Left hindlimb (tissue), 1 donor: ENCODE data around the gene ELFN2.

ENCODE experiments used
- DNase-seq: peaks from one replicate; pipeline ENCODE4 v3.0.0-alpha.2; 2018

ELFN2 gene

GRCh38 chr22:37379722-37380121 is 47.6 kb downstream of the ELFN2 start:
- no peak for DNase-seq

- no peak for DNase-seq
Measured at GRCh38 chr22:37379085-37379484, 48.2 kb downstream of the ELFN2 start.

DNA sequence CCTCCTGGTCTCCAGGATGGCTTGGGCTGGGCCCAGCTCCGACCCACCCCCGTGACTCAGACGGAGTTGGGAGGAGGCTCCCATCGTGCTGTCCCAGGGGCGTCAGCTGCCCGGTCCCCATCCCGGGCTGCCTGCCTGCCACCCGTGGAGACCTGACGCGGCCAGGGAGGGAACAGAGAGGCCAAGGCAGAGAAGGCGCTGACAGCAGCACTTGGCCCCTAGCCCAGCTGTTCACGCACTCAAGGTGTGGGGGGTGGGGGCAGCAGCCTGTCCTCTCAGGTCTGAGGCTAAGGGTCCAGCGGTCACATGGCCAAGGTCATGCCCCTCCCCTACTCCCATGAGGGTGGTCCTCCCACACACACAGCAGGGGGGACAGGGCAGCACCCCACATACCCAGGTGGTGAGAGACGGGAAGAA is 48.6 kb downstream of the ELFN2 start:
- no peak for DNase-seq

GRCh38 chr22:37377927-37378326 is 49.4 kb downstream of the ELFN2 start:
- no peak for DNase-seq

DNA sequence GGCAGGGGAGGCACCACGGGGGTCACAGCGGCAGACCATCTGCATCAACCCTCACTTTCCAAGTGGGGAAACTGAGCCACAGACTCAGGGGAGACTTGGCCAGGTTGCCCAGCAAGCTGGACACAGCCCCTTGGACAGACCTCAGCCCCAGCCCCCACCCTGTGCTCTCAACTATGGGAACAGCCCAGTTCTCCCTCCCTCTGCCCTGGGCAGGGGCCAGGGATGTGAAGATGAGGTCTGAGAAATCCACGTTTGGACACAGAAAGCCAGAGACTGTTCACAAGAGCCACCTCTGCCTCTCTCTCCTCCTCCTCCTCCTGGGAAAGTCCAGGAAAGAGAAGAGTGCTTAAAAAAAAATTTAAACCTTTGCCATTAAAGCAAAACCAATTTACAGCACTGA is 50.1 kb downstream of the ELFN2 start:
- DNase-seq, result no peak

GRCh38 chr22:37376643-37377042 is 50.6 kb downstream of the ELFN2 start:
- no peak for DNase-seq

DNA sequence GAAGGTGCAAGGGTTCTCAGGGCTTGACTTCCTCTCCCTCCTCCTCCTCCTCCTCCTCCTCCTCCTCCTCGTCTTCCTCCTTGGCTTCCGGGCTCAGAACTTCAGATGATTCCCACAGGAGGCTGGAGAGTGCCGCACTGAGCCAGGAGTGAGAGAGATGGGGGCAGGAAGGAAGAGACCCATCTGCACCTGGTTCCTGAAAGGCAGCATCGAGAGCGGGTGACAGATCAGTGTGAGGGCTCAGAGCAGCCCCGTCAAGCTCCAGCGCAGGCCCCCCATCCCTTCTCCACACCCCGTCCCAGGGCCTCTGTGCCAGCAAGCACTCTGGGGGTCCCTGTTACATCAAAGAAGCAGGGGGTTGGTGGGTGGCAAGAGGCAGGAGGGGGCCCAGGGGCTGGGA is 51.5 kb downstream of the ELFN2 start:
- no peak for DNase-seq

- no peak for DNase-seq
Measured at GRCh38 chr22:37374571-37374970, 52.7 kb downstream of the ELFN2 start.

- no peak for DNase-seq
Measured at GRCh38 chr22:37373451-37373850, 53.8 kb downstream of the ELFN2 start.

- no peak for DNase-seq
Measured at GRCh38 chr22:37371911-37372310, 55.4 kb downstream of the ELFN2 start.

- DNase-seq, result no peak
Measured at GRCh38 chr22:37371491-37371890, 55.8 kb downstream of the ELFN2 start.

GRCh38 chr22:37370306-37370979 is 56.8 kb downstream of the ELFN2 start:
- DNase-seq, result no peak

- no peak for DNase-seq
Measured at GRCh38 chr22:37369483-37369882, 57.8 kb downstream of the ELFN2 start.

DNA sequence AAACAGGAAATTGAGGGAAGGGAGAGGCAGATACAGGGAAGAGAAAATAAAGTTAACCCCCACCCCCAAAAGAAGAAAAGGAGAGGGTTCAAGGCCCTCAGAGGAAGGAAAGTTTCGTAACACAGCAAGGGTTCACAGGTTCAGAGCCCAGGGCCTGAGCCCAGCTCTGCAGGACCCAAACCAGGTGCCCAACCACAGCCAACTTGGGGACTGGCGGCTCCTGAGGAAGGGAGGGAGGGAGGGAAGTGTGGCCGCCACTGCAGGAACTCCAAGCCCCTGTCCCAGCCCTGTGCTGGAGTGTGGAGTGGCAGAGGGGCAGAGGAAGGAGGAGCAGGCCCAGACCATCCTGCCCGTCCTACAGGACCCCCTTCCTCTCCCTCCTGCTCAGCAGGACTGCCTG is 59.2 kb downstream of the ELFN2 start:
- no peak for DNase-seq

DNA sequence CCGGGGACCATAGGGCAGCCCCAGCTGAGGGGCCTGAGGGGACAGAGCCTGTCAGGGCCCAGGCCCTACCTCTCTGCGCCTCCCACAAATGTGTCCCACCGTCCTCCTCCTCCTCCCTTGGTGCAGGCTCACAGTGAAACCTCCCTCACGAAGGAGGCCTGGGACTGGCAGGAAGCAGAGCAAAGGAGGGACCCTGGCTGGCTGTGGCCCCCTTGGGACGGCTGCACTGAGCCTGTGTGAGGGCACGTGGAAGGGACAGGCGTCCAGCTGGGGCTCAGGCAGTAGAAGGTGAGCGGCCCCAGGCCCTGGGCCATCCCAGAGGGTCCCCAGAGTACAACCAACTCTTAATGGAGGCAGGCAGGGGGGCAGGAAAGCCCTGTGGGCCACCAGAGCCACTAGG is 60.7 kb downstream of the ELFN2 start:
- no peak for DNase-seq

DNA sequence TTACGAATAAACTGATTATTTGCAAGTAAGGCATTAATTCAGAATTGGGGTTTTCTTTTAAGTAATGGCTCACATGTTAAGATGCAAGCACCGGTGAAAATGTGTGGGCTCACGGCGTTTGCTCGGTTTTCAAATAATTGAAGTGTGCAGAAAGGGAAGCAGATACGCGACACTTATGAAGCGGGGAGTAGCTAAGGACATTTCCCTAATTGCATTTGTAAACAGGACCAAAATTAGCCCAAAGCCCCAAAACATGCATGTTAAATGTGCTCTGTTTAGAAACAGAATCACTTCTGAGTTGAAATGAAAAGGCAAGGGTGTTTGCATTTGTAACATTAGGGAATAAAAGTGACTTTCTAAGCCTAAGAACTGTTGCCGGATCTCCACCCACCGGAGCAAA is 61.3 kb downstream of the ELFN2 start:
- DNase-seq, result no peak

DNA sequence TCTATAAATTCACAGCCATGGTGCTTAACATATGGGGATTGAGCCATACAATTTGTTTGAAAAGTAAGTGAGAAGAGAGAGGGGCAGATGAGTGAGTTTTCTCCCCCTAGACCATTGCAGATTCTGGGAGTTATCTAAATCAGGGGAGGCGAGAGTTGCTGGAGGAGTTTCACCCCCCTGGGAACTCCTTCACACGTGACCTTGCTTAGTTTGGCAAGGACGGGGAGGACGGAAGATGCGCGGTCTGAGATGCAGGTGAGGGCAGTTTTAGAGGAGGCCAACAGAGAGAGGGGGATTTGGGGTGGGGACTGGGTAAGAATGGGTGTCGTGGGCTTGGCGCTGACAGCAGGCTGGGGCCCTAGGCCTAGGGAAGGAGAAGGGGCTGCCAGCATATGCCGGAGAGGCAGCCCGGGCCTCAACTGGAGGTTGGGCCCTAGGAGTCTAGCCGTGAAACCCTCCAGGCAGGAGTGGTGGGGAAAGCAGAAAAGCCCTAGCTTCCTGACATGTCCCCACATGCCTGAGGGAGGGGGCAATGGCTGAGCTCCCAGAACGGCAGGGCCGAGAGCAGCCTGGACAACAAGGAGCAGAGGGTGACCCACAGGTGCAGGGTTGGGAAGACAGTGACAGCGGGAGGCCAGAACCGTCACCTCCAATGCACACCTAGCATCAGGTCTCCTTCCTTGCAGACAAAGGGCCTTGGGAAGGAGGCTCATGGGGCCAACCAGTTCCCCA is 63.9 kb downstream of the ELFN2 start:
- DNase-seq, result no peak

DNA sequence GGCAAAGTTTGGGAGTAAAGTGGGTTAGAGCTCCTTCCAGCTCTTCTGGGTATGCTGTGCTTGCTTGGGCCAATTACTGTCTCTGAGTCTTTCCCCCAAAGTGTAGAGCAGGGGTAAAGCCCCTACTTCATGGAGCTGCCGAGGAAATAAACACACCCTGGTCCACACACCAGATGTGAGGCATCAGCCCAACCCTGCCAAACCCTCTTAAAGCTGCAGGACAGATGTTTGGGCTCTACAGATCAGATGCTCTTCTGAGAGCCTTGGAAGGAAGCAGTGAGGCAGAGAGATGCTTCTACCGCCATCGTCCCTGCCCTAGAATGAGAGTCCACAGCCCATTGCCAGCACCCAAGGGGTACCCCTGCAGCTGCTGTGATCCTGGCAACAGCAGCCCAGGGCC is 64.7 kb downstream of the ELFN2 start:
- DNase-seq, result no peak

DNA sequence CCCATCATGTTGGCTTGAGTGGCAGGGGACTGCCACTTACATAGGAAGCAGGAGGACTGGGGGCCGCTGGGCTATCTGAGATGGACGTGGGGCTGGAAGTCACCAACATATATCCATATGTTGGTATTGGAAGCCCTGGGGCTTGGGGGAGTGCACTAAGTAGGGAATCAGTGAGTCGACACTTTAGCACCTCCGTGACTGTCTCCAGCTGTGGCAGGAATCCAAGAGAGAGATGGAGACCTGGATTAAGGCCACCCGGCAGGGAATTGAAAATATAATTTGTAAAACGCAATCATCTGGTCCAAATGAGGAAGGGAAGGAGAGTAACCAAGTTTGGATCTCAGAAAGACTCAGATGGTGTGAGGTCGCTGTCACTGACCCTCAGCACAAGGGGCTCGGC is 68.4 kb downstream of the ELFN2 start:
- no peak for DNase-seq

DNA sequence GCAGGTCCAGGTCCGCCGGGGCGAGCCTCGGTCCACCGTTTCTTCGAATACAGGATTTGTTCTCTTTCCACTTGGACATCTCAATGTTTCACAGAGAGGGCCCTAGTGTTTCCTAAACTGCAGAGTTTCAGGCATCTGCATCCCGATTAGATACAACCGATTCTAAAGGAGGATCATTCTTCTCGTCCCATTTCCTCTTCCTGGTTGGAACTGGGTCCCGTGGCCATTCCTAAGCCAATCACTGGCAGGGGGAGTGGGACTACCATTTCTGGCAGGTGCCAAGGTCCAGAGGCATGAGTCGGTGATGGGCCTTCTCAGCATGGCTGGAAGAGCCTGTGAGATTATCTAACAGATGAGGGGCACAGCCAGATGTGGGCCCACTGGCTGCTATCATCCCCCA is 68.9 kb downstream of the ELFN2 start:
- no peak for DNase-seq

GRCh38 chr22:37357446-37358075 is 69.7 kb downstream of the ELFN2 start:
- no peak for DNase-seq

DNA sequence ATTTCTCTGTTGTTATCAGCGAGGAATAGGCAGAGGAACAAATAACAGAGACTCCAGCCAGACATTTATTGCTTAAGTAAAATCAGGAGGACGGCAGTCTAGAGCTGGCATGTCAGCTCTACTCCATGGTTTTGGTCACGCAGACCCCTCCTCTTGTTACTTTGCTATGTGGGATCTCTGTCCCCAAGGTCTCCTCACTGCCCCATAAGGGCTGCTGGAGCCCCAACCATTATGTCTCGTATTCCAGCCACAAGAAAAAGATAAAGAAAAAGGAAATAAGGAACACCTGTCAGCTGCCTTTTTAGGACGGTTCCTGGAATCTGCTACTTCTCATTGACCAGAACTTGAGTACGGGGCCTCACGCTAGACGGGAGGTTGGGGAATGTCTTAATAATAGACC is 70.4 kb downstream of the ELFN2 start:
- no peak for DNase-seq

DNA sequence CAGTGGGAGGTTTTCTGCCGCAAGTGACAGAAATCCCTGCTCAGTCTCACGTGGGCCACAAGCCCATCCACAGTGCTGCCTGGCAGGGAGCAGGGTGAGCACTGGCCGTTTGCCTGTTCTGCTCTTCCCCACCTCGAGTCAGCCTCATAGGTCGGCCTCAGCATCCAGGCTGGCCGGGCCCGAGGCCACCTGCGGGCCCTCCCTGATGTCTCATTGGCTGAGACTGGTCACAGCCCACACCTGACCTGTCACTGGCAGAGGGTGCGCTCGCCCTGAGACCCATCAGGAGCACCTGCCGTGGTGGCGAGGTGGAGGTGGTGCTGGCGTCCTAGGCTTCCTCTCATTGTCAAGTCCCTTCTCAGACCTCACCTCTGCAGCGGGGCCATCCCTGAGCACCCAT is 72.1 kb downstream of the ELFN2 start:
- DNase-seq, result no peak

DNA sequence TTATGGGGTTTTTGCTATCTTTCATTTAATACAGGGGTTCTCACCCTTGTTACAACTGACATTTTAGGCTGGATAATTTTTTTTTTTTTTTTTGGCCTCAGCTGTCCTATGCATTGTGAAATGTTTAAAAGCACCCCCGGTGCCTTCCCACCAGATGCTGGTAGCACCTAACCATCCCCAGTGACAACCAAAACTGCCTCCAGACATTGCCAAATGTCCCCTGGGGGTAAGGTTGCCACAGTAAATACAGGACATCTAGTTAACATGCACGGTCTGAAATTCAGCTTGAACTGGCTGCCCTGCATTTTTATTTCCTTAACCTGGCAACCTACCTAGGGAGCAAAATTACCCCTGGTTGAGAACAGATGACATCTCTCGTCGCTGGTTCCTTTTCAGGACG is 72.6 kb downstream of the ELFN2 start:
- DNase-seq, result no peak
